Activated CD4-positive, CD25-positive, alpha-beta regulatory T cell treated with anti-CD3 and anti-CD28 coated beads, Interleukin-2, amount 50 U/mL, for 16 hours (primary cell): ENCODE measurements around the gene BSND.

ENCODE experiments used
- DNase-seq: peaks from one replicate; pipeline ENCODE4 v3.0.0-alpha.2; 2020; ENCODE audit warnings: low read depth, low spot score

BSND gene

DNA sequence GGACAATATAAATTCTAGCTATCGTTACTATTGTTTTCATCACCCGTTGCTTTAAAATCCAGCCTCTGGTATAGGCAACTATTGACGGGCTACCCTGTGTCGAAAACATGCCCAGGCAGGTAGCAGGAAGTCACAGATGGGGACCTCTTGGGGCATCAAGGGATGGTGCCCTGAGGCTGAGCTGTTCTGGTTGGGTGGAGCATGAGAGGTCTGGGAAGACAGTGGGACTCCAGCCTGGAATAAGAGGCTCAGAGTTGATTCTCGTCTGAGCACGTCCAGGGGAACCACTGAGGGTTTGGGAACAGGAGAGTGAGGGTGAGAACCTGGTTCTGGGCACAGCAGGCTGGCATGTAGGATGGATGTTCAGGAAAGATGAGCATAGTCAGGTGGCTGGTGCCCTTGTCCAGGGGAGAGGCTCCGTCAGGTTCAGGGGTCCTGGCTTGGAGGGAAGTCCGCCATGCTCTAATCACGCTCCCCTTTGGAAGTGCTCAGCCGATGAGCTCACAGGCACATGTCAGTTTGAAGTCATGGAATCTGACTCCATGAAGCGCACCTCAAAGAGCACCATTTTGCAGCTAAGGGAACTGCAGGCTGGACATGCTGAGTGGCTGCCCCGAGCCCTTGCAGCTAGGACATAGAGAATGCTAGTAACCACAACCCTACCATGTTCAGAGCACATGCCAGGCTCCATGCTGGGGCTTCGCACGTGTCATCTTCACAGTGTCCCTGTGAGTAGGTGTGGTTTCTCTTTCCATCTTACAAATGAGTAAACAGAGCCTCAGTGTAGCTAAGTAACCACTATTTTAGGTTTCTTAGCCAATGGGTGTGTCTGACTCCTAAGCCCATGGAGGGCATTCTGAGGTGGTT lies 61.6 kb downstream of the BSND start:
- DNase-seq, result no peak

- DNase-seq, result no peak
Measured at GRCh38 chr1:55061000-55061705, 62.4 kb downstream of the BSND start.
